Activated CD8-positive, alpha-beta memory T cell treated with anti-CD3 and anti-CD28 coated beads, Interleukin-2, amount 50 U/mL, for 1 hour (primary cell): ENCODE results near the gene MIER2.
"Not testable (repeated sequence)": the region's sequence is repeated elsewhere in the genome, so short reads cannot be mapped to it uniquely, and the experiment has no call there.

Source experiments
- DNase-seq: peaks from one replicate; pipeline ENCODE4 v3.0.0-alpha.2; 2020; ENCODE audit errors: extremely low read depth

The MIER2 gene

GRCh38 chr19:283395-283794 is 61.2 kb downstream of the MIER2 start:
- DNase-seq: no peak

- DNase-seq: no peak
Observed at GRCh38 chr19:282501-282900, 62.1 kb downstream of the MIER2 start.

GRCh38 chr19:281992-282391 is 62.6 kb downstream of the MIER2 start:
- DNase-seq: no peak

- no peak for DNase-seq
Observed at GRCh38 chr19:281156-281853, 63.3 kb downstream of the MIER2 start.

GRCh38 chr19:280541-281009 is 64.0 kb downstream of the MIER2 start:
- DNase-seq: no peak

GRCh38 chr19:279656-280055 is 64.9 kb downstream of the MIER2 start:
- no peak for DNase-seq

- no peak for DNase-seq
Observed at GRCh38 chr19:279231-279630, 65.4 kb downstream of the MIER2 start.

- no peak for DNase-seq
Observed at GRCh38 chr19:277581-278165, 66.9 kb downstream of the MIER2 start.

- no peak for DNase-seq
Observed at GRCh38 chr19:277131-277530, 67.5 kb downstream of the MIER2 start.

- no peak for DNase-seq
Observed at GRCh38 chr19:275958-276646, 68.5 kb downstream of the MIER2 start.

- DNase-seq: no peak
Observed at GRCh38 chr19:275000-275399, 69.6 kb downstream of the MIER2 start.

- DNase-seq: no peak
Observed at GRCh38 chr19:273393-273792, 71.2 kb downstream of the MIER2 start.

- no peak for DNase-seq
Observed at GRCh38 chr19:271856-272255, 72.7 kb downstream of the MIER2 start.

GRCh38 chr19:270766-271318 is 73.8 kb downstream of the MIER2 start:
- not testable (repeated sequence) for DNase-seq

- DNase-seq: no peak
Observed at GRCh38 chr19:269241-269640, 75.4 kb downstream of the MIER2 start.

GRCh38 chr19:262125-262524 is 82.5 kb downstream of the MIER2 start:
- no peak for DNase-seq

- DNase-seq: not testable (repeated sequence)
Observed at GRCh38 chr19:256804-257203, 87.8 kb downstream of the MIER2 start.
